Lower lobe of right lung (tissue), 2 donors: ENCODE data around the gene KRT5. TPM values are rescaled to one million over a fixed set of nuclear protein-coding genes. Genes with fewer than 3 reads are reported as not detected.
"Not testable (repeated sequence)": the region's sequence is repeated elsewhere in the genome, so short reads cannot be mapped to it uniquely, and the experiment has no call there.

Experiments
- ATAC-seq, 2 donors: fragments of 200-7000 bp; cut with Tn5 transposase; one replicate each; pipeline ENCODE4 v1.9.1; 2020 to 2022; ENCODE audit warnings: mild to moderate bottlenecking in 2 of 2, moderate library complexity in 2 of 2
- DNase-seq: peaks from one replicate; pipeline ENCODE4 v3.0.0-alpha.2; 2020
- H3K27ac ChIP-seq: fragments of 200-600 bp; one replicate; pipeline ENCODE4 v1.8.0; 2022
- H3K27me3 ChIP-seq: fragments of 200-600 bp; one replicate; pipeline ENCODE4 v1.8.0; 2022; ENCODE audit warnings: low read depth
- H3K36me3 ChIP-seq: fragments of 200-600 bp; one replicate; pipeline ENCODE4 v1.8.0; 2022; ENCODE audit warnings: mild to moderate bottlenecking
- H3K4me1 ChIP-seq: fragments of 200-600 bp; one replicate; pipeline ENCODE4 v1.8.0; 2022
- H3K4me3 ChIP-seq: fragments of 200-600 bp; one replicate; pipeline ENCODE4 v1.8.0; 2022; ENCODE audit warnings: mild to moderate bottlenecking
- H3K9me3 ChIP-seq: fragments of 200-600 bp; one replicate; pipeline ENCODE4 v1.8.0; 2022
- intact Hi-C: fragments of 100-400 bp; cut with DNase I; formaldehyde crosslinking; loops from one replicate; pipeline ENCODE4 v1.11.0; 2022
- total RNA-seq: library from RNA; stranded (reverse); fragmentation: NEBNext Ultra II Directional; extraction: Animal tissue kit (Norgen Biotek cat#: 25700); gene quantifications from one replicate; pipeline ENCODE4 v1.2.1, GENCODE V29; 2021
- TF ChIP-seq, protein P1 (sequence below): fragments of 200-600 bp; IDR thresholded peaks from one replicate; pipeline ENCODE4 v1.8.0; 2022; ENCODE audit warnings: antibody characterized with exemption, mild to moderate bottlenecking
- donor health status: DM: no; HTN: yes; CAD: no; lungs with severe emphysema.

Gene KRT5
- total RNA-seq, 1 donor from 2014 or later: 0.65 TPM

DNA sequence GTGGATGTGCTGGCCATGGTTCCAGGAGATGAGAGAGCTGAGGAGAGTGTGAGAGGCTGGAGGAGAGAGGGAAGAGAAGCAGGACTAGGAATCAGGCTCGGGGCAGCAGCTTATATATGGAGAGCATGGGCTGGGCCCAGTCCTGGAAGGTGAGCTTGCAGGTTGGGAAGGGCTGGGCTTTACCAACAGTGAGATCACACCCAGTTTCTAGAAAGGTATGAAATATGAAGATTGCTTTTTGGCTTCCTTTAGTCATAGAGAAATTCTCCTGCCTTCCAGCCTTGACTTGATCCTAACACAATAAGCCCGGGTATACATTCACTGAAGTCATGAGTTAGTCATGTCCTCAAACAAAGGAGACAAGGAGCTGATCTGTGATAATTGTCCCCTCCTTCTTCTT, 27.0 kb downstream of the KRT5 start, which contains the start of gene KRT6A:
TSS of gene KRT6A (minus strand) at position 86 of the 400 bp plus-strand sequence. CDS start at position 17, 69 bp downstream.
- DNase-seq (no peak), ATAC-seq (no peak)
- no peak within 1 kb of the TSS for H3K27ac ChIP-seq
- H3K9me3 ChIP-seq: no peaks in the 10 kb centered on the region
- TF ChIP-seq, protein P1, sequence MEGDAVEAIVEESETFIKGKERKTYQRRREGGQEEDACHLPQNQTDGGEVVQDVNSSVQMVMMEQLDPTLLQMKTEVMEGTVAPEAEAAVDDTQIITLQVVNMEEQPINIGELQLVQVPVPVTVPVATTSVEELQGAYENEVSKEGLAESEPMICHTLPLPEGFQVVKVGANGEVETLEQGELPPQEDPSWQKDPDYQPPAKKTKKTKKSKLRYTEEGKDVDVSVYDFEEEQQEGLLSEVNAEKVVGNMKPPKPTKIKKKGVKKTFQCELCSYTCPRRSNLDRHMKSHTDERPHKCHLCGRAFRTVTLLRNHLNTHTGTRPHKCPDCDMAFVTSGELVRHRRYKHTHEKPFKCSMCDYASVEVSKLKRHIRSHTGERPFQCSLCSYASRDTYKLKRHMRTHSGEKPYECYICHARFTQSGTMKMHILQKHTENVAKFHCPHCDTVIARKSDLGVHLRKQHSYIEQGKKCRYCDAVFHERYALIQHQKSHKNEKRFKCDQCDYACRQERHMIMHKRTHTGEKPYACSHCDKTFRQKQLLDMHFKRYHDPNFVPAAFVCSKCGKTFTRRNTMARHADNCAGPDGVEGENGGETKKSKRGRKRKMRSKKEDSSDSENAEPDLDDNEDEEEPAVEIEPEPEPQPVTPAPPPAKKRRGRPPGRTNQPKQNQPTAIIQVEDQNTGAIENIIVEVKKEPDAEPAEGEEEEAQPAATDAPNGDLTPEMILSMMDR: no peak
- H3K4me3 ChIP-seq: no peak within 1 kb of the TSS
- no peaks in the 10 kb centered on the region for H3K36me3 ChIP-seq
- intact Hi-C loops: no loop called here
- no peaks in the 10 kb centered on the region for H3K27me3 ChIP-seq
- H3K4me1 ChIP-seq: peaks cover 17% of the 10 kb centered on the region

DNA sequence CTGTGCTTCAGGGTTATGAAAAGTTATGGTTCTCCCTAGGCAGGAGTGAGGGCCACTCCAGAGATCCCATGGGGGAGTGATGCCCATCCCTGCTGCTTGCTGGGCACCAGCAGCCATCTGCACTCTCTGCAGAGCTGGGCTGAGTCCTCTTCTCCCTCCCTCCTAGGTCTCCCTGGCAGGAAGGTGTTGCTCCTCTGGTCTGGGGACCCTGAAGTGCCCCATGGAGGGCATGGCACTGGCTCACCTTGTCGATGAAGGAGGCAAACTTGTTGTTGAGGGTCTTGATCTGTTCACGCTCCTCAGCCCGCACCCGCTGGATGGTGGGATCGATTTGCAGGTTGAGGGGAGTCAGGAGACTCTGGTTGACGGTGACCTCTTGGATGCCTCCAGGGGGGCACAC, 27.8 kb downstream of the KRT5 start:
- H3K27ac ChIP-seq, H3K27me3 ChIP-seq, H3K36me3 ChIP-seq, ATAC-seq, H3K4me3 ChIP-seq, DNase-seq, H3K9me3 ChIP-seq, intact Hi-C loops: not testable (repeated sequence)
- H3K4me1 ChIP-seq: peaks cover 17% of the 10 kb centered on the region

DNA sequence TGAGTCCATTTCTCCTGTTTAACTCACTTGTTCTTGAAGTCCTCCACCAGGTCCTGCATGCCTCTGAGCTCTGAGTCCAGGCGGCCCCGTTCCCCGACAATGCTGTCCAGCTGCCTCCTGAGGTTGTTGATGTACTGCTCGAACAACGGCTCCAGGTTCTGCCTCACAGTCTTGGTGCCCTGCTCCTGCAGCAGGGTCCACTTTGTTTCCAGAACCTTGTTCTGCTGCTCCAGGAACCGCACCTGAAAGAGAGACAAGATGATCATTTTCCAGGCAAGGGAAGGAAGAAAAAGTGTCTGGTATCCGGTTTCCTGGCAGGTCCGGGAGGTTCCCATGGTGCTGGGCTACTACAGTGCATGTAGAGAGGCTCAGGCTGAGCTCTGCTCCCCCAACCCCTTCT, 28.7 kb downstream of the KRT5 start:
- H3K27me3 ChIP-seq, ATAC-seq, H3K27ac ChIP-seq, DNase-seq, H3K9me3 ChIP-seq, H3K4me3 ChIP-seq, intact Hi-C loops, H3K36me3 ChIP-seq: not testable (repeated sequence)
- peaks cover 17% of the 10 kb centered on the region for H3K4me1 ChIP-seq

DNA sequence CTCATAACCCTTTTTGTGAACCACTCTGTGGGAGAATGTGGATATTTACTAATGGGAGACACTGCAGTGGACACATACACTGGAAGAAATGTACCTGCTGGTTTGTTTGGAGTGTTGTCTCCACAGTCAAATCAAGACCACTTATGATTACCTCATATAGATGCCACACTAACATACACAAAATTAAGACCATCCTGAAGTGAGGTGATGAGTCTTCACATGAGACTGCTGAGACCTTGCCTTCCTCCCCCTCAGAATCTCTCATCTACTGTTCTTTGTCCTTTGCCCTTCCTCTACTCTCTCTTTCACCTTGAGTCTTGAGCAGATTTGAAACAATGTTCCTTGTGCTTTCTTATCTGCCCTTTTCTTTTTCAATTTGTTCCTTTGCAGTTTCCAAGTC, 31.5 kb downstream of the KRT5 start:
- Histone ChIP-seq H3K9me3 (peaks cover 6% of the 10 kb centered on the region), H3K4me1 (no peaks in the 10 kb centered on the region), H3K4me3 (no peak overlapping the region), H3K27me3 (no peaks in the 10 kb centered on the region), H3K27ac (no peak overlapping the region), H3K36me3 (no peaks in the 10 kb centered on the region)
- no peak for ATAC-seq
- TF ChIP-seq, protein P1: no peak
- DNase-seq: no peak
- intact Hi-C loops: no loop called here

DNA sequence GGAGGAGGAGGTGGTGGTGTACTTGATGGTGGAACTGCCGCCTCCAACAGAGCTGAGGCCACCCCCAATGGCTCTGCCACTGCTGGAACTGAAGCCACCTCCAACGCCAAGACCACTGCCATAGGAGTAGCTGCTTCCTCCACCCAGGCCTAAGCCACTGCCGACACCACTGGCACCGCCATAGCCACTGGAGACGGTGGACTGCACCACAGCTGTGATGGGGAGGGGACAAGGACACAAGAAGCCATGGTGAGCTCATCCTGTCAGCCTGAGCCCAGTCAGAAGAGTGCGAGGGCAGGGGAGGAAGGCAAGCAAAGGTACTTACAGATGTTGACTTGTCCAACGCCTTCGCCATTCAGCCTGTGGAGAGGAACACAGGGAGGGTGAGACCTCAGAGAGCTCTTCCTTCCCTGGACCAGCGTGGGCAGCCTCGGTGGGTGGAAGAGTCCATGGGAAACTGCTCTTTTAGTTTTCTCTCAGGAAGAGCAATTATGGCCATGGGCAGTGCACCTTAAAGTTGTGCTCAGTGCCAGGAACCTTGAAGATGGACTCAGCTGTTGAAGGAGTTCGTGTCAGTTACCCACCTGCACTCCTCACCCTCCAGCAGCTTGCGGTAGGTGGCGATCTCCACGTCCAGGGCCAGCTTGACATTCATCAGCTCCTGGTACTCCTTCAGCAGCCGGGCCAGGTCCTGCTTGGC, 32.3 kb downstream of the KRT5 start:
- H3K4me3 ChIP-seq, ATAC-seq, H3K36me3 ChIP-seq, H3K9me3 ChIP-seq, H3K4me1 ChIP-seq, DNase-seq, intact Hi-C loops, H3K27ac ChIP-seq, H3K27me3 ChIP-seq: not testable (repeated sequence)

DNA sequence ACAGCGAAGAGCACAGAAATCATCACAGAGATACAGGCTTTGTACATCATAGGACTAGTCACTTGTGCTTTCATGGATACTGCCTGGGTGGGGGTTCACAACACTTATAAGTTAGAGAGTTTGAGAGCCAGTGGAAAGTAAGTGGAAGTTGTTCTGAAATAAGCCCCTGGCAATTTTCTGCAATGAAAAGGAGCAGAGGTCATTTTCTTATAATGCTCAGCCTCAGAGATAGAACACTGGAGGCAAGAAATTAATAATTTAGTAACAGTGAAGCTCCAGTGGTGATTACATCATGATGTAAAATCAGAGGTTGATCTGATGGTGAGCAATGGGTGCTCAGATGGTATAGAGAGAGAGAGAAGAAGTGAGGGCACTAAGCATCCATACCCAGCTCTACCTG, 33.0 kb downstream of the KRT5 start:
- TF ChIP-seq, protein P1: no peak
- H3K4me1 ChIP-seq: no peaks in the 10 kb centered on the region
- peaks cover 6% of the 10 kb centered on the region for H3K9me3 ChIP-seq
- intact Hi-C loops: no loop called here
- H3K36me3 ChIP-seq: no peaks in the 10 kb centered on the region
- ATAC-seq (no peak), DNase-seq (no peak)
- H3K4me3 ChIP-seq: no peak overlapping the region
- no peak overlapping the region for H3K27ac ChIP-seq
- H3K27me3 ChIP-seq: no peaks in the 10 kb centered on the region

DNA sequence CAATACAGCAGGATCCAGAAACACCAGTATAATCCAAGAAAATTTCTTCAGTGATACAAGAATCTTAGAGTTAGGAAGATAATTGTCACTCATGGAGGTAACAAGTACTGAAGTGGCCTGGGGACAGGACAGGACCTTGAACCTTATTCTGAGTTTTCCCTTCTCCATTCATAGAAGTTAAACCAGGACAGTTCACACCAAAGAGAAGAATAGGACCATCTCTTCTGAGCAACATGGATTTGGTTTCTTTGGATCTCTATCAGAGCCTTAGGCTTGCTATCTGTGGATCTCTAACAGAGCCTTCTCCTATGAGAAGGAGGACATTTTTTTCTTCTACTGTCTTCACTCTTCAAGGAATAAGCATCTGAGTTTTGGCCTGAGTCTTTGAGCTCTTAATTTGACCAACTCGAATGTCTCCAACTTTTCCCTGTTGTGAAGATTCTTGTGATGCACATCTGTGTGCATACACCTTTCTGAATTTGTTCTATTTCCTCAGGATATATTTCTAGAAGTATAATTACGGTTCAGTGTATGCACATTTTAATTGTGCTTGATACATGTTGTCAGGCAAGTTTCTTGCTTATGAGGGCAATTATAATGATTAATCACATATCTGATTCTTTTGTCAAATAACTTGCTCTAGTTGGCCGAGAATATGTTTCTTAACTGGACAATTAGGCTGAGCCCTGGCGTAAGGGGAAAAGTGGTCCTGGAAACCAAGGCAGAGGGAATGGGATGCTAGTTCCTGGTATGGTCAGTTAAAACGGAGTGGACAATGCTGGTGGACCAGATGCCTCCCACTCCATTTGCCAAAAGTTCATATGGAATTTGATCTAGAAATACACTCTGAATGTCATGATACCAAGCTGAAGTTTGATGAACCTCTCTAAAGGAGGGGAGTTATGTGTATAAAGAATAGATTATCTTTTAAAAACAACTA, 33.8 kb downstream of the KRT5 start:
- no peaks in the 10 kb centered on the region for H3K4me1 ChIP-seq
- H3K36me3 ChIP-seq: no peaks in the 10 kb centered on the region
- H3K27ac ChIP-seq: no peak overlapping the region
- H3K9me3 ChIP-seq: peaks cover 6% of the 10 kb centered on the region
- ATAC-seq: no peak
- TF ChIP-seq, protein P1: no peak
- intact Hi-C loops: no loop called here
- no peaks in the 10 kb centered on the region for H3K27me3 ChIP-seq
- no peak for DNase-seq
- H3K4me3 ChIP-seq: no peak overlapping the region
